GM19035 (cell line): ENCODE measurements around the gene CD44.

Experiments
- ATAC-seq: cut with Tn5 transposase; IDR thresholded peaks from one replicate; pipeline ENCODE4 v1.9.1; 2021; ENCODE audit not compliant: unreplicated experiment

The CD44 gene

DNA sequence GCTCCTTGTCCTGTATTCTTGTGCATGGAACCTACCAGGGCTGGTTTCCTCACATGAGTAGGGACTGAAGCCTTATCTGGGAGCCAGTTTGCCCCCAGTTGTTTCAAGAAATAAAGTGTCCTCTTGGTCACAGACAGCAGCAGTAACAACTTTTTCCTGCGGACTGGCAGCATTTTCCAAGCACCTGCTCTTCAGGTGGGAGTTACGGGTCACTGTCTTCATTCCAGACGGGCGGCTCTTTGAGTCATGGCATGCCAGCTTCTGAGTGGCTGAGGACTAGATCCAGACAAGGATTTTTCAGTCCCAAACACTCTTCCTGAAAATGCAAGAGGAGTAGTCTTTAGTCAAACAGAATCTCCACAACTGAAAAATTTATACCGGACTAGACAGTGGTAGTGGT lies 2.7 kb upstream of the CD44 start:
- ATAC-seq, result no peak

DNA sequence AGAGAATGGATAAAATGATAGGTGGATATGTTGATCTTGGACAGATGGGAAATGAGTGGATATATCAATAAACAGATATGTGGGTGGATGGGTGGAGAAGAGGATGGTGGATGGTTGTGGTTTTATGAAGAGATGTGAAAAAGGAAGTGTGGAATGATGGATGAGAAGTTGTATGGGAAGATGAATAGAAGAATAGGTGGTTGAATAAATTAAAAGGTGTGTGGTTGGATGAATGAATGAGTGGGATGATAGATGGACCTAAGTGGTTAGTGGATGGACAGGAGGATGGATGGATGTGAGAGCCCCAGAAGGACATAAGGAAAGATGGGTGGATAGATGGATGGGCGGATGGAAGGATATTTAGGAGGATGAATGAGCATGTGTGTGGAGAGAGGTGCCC lies 913 bp upstream of the CD44 start:
- ATAC-seq, result no peak

DNA sequence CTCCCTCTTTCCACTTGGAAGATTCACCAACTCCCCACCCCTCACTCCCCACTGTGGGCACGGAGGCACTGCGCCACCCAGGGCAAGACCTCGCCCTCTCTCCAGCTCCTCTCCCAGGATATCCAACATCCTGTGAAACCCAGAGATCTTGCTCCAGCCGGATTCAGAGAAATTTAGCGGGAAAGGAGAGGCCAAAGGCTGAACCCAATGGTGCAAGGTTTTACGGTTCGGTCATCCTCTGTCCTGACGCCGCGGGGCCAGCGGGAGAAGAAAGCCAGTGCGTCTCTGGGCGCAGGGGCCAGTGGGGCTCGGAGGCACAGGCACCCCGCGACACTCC lies 397 bp upstream of the CD44 start:
- ATAC-seq, result no peak

DNA sequence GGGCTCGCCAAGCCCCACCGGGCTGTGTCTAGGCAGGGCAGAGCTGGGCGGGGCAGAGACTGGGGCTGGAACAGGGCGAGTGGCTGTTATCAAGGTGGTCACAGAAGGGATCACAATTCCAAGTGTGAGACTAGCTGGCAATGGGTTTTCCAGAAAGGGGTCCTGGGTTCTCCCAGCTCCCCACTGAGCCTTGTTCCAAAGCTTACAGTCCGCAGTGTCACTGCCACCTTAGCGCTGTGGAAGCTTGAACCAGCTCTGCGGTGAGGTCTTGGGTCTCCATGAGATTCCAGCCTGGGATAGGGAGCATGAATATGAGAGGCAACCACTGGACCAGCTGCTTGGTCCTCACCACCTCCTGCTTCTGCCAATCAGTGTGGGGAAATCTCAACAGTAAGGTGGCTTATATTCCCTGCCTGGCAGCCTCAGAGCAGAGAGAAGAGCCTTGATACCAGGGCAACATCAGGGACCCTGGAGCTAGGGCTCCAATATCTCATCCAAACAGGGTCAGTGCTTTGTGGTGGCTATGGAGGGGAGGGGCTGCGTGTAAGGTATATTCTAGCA lies 831 bp downstream of the CD44 start:
- no peak for ATAC-seq

DNA sequence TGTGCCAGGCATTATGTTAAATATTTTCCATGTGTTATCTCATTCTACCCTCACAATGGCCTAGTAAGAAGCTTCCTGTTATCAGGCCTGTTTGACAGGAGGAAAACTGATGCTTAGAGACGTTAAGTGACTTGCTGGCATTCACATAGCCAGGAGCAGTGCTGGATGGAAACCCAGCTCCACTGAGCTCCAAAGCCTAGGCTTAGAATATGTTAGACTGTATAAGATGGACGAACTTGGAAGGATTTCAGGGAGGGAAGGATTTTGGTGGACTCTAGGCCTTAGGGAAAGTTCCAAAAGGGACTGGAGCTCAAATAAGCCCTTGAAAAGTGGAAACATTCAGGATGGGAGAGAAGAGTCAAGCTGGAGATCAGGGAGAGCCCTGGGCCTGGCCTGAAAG lies 2.1 kb downstream of the CD44 start:
- ATAC-seq, result no peak

DNA sequence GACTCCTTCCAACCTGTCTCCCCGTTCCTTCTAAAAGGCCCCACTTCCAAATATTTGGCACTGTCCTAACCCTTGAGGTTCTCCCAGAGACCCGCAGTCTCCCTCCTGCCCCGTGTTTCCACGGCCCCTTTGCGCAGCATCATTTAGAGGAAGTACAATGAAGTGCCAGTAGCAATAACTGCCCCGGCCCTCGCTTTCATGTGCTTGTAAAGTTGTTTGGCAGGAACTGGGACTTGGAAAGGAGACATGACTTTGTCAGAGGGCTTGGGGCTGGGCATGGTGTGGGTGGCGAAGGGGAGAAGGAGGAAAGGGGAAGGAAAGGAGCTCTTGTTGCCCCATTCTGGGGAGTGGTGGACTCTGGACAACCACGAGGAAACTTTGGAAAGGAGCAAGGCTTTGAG lies 2.6 kb downstream of the CD44 start:
- ATAC-seq, result no peak

DNA sequence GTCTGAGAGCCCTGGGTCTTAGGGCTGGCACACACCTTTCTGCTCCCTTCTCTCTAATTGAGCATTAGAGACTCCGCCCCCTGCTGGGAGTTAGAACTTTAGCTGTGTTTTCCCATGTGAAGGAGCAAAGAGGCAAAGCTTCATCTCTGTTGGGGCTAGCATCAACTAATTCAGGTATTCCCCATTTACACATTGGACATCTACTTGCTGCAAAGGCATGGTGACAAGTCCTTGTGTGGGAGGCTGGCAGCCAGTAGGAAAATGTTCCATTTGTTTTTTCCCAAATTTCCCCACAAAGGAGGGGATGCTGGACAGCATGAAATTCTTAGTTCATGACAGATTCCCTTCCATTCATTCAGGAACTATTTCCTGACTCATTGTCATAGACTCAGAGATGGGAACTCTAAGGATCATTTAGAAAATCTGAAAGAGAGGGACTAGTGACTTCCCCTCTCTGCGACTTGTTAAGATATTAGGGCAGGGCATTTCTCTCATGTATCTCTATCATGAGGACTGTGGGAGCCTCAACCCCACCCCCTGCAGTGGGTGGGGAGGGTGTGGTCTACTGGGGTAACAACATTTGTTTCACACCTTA lies 3.6 kb downstream of the CD44 start:
- no peak for ATAC-seq

DNA sequence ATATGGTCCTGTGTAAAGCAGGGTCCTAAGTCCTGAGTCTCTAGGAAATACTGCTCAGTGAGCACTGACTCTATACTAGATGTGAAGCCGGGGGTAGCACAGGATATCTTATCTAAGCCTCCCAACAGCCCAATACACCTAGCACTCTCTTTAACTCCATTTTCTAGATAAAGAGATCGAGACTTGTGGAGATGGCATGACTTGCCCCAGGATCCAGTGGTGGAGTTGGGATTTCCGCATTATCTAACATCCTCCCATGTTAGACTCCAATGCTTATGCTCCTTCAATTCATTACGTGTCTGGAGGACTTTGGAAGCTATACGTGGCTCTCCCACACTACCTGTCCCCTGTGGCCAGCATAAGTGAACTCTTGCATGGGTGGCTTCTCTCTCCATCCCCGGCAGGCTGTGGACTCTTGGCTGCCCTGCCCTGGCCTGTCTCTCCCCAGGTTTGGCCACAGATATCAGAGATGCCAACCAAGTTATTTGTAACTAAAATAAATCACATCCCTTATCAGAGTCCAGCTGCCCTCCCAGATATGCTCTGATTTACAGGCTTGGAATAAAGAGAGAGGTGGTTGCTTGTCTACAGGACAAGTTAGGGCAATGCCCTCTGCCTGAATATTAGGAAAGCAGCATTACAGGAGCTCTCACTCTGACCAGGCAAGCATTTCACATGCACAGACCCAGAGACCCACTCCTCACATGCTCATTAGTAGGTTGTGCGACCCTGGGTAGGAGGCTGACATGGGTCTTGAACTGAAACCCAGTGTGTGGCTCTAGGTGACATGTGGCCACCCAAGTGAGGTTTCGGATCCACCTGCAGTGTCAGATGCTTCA lies 4.5 kb downstream of the CD44 start:
- no peak for ATAC-seq

DNA sequence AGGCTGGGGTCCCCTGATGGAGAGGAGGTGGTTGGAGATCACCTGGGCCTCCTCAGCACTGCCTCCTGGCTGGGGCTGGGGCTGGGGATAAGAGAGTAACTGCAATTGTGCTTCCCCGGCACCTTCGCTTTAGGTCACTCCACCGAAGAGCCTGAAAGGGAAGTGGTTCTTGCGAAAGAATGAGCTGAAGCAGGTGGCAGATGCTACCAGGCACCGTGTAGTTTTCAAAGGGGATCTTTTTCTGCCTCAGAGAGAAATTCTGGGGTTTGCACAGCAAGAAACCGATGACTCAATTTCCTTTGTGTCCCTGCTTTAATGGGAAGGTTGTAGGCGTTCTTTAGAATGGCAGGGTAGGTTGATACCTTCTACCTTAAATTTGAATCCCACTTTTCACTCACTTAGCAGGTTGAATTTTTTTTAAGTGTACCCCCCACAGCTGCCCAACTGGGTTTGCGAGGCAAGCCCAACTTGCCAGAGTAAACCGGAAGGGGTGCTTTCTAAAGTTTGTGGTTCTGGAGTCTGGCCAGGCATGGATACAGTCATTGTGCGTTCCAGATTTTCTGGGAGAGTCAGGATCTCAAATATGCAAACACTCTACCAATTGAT lies 5.3 kb downstream of the CD44 start:
- peak; percentile 46 for ATAC-seq

DNA sequence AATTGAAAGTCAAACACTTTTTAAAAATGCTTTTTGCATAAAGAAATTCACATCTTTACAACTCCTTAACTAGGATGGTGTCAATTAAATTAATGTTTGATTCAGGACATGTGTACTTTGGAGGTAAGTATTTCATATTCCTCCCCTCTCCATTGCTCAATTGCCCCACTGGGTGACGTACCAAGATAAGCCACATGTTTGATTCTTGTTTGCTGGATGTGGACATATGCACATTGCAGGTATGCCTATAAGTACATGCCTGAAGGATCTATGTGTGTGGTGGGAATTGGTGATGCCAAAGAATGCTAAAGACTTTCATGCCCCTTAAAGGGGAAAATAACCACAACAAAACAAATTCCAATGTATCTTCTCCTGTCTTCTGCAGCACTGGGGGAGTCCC lies 5.8 kb downstream of the CD44 start:
- ATAC-seq, result no peak

DNA sequence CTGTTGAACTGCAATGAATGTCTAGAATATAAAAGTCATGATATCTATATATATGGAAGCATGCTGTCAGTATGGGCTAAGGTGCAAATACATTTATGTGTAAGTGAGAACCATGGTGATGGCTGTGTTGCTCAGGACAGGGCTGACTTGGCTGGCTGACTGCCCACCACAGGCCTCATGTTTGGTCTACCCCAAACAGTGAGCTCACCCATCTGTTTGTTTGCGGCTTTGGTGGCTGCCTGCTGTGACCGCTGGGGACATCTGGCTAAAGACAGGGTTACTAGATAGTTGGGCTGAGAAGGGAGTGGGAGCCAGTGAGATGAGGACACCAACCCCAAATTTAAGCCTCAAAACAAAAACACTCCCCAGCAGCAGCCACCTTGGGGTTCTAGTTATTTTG lies 6.3 kb downstream of the CD44 start:
- ATAC-seq, result peak; percentile 54

DNA sequence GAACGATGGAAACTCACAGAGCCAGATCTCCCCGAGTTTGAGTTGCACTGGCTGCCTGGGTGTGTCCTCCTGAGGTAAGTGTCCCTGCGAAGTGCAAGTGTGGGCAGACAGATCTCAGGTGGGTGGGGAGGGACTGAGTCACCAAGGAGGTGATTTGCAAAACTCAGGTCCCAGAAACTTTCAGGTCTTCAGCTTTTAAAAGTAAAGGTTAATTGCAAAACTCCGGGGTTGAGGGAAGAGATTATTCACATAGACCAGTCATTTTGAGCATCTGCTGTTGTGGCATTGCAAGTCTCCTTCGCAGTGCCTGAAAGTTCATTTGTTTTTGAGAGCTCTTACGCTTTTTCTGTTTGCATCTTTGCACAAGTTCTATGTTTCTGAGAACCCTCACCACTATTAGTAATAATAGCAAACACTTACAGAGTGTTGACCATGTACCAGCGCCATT lies 7.1 kb downstream of the CD44 start:
- peak; percentile 37 for ATAC-seq

DNA sequence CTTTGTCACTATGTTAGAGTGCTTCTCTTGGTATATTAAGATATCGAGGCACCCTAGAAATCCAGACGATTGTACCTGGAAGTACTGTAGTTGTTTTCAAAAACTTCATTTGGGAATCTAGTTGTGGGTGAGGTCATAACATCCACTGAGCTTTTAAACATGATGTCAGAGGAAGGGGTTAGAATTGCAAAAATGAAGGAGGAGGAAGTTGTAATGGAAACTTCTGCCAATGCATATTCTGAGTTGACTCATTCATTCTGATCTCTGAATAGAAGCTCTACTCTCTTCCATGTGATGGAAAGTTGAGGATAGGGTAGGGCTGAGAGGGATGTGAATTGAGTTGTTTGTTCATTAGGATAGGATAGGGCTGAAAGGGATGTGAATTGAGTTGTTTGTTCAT lies 7.7 kb downstream of the CD44 start:
- ATAC-seq, result no peak

DNA sequence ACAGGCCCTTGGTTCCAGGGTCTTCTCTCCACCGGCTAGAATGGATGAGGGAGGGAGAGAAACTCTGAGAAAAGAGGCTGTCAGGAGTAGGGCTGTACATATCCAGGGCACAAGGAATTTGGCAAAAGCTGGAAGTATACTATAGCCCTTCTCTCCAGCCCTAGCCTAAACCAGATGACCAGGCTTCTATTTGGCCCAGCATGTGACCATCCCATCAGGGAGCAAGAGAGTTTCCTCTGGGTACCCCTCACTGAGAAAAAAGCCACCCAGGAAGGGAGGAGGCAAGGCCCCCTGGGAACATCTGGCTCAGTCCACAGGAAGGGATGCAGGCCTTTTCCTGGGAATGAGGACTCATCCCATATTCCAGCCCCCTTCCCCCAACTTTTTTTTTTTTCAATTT lies 8.3 kb downstream of the CD44 start:
- ATAC-seq, result no peak

DNA sequence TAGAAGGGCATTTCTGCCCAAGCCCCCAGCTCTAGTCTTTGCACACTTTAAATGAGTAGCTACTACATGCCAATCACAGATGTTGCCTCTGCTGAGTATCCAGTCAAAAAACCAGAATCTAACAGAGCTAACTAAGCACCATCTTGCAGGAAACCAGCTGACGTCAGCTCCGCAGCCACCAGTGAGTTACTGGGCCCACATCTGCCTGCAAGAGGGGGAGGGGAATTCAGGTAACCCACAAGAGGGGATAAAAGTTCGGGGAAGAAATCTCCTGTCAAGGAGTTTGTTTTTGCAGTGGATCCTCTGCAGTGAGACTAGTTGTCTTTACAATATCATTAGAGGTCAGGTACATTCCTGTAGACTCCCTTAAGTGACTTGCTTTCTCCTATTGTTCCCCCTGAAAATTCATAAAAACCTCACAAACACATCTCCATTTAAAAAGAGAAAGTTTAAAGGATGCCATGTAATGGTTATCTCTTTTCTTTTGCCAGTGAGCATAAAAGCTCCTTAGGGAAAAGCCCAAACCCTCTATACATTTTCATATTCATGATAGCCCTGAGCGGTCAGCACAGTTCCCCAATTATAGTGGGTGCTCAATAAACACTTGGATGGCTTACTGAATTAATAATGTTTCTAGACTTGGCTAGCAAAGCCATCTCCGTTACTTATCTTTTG lies 9.3 kb downstream of the CD44 start:
- ATAC-seq, result no peak

DNA sequence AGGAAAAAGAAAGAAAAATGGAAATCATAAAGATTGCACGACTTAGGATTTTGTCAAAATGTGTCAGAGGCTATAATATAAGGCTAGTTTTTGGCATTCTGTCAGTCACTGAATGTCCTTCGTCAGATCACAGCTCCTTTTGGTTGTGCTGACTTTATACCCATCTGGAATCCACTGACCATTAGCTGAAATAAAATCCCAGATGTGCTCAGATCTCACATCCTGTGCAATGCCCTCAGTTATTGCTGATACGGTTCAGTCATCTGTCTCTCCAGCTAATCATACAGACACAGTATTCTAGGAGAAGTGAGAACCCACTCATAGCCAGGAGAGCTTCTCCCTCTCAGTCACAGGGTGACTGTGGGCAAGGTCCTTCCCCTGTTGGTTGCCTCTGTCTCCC lies 11.5 kb downstream of the CD44 start:
- no peak for ATAC-seq

DNA sequence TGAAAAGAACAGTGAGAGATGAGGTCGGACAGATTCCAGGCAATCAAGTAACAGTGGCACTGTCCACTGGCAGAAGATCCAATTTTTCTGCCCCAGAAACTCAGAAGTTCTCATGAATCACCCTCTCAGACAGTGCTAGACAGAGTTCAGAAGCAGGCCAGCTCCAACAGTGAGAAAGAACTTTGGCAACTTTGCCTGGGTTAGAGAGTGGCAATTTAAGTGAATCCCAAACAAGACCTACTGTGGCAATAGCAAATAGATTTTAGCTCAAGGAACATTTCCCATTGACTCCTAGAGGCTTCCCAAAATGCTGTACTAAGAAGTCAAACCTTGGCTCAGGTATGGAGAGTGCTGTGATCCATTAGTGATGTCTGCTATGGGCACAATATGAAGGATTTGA lies 12.3 kb downstream of the CD44 start:
- ATAC-seq, result no peak

DNA sequence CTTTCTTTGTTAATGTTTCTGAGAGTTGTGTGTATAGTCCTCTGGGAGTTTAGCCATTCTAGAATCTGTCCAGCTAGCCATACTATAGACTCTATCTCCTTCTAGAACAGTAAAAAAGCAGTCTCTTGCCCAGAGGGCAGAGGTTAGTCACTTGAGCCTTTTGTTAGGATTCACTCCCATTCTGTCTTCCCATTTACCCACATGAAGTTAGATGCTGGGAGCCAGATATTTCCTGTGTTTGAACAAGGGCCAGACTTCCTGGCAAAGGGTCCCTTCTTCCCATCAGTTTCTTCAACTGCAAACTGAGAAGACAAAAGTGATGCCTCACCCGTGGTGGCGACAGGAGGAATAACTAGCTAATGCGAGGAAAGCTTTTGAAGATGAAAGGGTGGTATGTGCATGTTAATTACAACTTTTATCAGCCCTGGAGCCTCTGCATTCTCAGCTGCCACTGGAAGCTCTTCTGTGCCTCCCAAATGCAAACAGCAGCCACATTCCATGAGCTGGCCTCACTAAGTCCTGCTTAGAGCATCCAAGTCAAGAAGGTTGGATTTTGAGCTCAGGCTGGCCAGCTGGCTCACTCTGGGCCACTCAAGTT lies 12.8 kb downstream of the CD44 start:
- ATAC-seq, result no peak

DNA sequence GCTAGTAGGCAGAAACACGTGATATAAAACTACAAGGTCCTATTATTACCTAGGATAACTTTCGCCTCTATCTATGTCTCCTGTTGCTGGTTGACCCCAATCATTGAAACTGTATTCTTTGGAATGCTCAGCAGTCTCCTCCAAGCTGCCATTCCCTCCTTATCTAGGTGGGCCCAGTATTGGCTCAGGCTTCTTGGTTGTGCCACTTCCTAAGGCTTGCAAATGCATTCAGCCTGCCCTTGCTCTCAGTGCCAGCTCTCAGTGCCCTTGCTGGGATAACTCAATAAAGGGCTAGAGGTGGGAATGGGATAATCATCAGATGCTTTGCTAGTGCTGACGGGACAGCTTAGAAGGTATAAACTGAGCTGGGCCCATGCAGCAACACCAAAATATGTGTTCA lies 13.6 kb downstream of the CD44 start:
- ATAC-seq, result no peak

DNA sequence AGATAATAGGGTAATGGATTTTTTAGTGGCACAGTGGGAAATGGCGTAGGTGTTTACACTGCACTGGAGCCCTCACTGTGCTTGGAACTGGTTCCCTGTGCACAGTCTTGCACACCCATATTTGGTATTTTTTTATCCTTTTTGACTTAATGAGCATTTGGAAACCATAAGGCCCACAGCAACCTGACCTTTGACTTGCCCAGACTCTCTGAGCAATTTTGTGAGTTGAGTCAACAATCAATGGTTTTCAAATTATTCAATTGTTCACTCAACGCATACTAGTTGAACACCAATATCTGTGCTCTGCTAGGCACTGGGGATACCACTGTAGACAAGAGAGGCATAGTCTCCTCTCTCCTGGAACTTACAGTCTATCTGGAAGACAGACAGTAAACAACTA lies 14.3 kb downstream of the CD44 start:
- ATAC-seq, result no peak

DNA sequence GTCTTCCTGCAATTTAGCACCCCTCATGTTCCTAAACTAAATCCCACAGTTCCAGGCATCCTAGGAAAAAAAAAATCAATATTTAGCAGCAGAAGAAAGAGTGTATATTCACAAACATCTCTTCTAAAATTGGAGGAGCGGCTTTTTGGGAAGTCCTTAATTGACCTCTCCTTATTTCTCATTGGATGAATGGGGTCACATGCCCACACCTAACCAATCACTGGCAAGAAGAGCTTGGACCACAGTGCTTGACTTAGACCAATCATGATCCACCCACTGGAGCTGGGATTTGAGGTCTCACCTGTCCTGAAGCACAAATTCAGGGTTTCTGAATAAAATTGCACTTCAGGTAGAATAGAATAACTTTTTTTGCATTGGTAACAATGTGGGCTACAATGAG lies 16.0 kb downstream of the CD44 start:
- no peak for ATAC-seq
